Mesendoderm (in vitro differentiated cells): Measurements from ENCODE around the gene CNTRL.
"Not testable (repeated sequence)": the region's sequence is repeated elsewhere in the genome, so short reads cannot be mapped to it uniquely, and the experiment has no call there.

Experiments
- DNase-seq: peaks from one replicate; pipeline ENCODE4 v3.0.0; 2013
- H2AK5ac ChIP-seq: 2 replicates; pipeline ENCODE4 v1.6.1; 2013; ENCODE audit warnings: low read length, inconsistent platforms
- H2BK120ac ChIP-seq: 2 replicates; pipeline ENCODE4 v1.6.1; 2013; ENCODE audit warnings: low read depth, mild to moderate bottlenecking, low read length, moderate library complexity, mixed read lengths
- H2BK15ac ChIP-seq: replicated peaks from 2 replicates; pipeline ENCODE4 v1.6.1; 2013; ENCODE audit warnings: low read depth, mild to moderate bottlenecking, moderate library complexity
- H2BK5ac ChIP-seq: 2 replicates; pipeline ENCODE4 v1.6.1; 2013; ENCODE audit warnings: low read length, inconsistent platforms
- H3K18ac ChIP-seq: 2 replicates; pipeline ENCODE4 v1.6.1; 2013; ENCODE audit warnings: mild to moderate bottlenecking, low read length, mixed read lengths
- H3K23ac ChIP-seq: one replicate; pipeline ENCODE4 v1.6.1; 2013; ENCODE audit warnings: low read length
- H3K27ac ChIP-seq: 2 replicates; pipeline ENCODE4 v1.5.1; 2013; ENCODE audit warnings: low read depth, mild to moderate bottlenecking, inconsistent platforms, low read length, moderate library complexity
- H3K27me3 ChIP-seq: 2 replicates; pipeline ENCODE4 v1.6.1; 2013; ENCODE audit warnings: low read length, control low read depth, mild to moderate bottlenecking, inconsistent platforms; ENCODE audit not compliant: insufficient read depth, poor library complexity
- H3K36me3 ChIP-seq: 2 replicates; pipeline ENCODE4 v1.6.1; 2013; ENCODE audit warnings: low read length, inconsistent platforms; ENCODE audit not compliant: control insufficient read depth, insufficient read depth
- H3K4ac ChIP-seq: one replicate; pipeline ENCODE4 v1.6.1; 2013; ENCODE audit warnings: low read depth, mild to moderate bottlenecking, low read length, moderate library complexity
- H3K4me1 ChIP-seq: 2 replicates; pipeline ENCODE4 v1.6.1; 2013; ENCODE audit warnings: low read depth, low read length, inconsistent platforms; ENCODE audit not compliant: control insufficient read depth
- H3K4me2 ChIP-seq: 2 replicates; pipeline ENCODE4 v1.6.1; 2013; ENCODE audit warnings: low read length
- H3K4me3 ChIP-seq: 2 replicates; pipeline ENCODE4 v1.5.1; 2013; ENCODE audit warnings: mild to moderate bottlenecking, low read length
- H3K56ac ChIP-seq: one replicate; pipeline ENCODE4 v1.6.1; 2013; ENCODE audit warnings: low read length
- H3K79me1 ChIP-seq: 2 replicates; pipeline ENCODE4 v1.6.1; 2013; ENCODE audit warnings: low read length, inconsistent platforms
- H3K79me2 ChIP-seq: 2 replicates; pipeline ENCODE4 v1.6.1; 2013; ENCODE audit warnings: mild to moderate bottlenecking, low read length; ENCODE audit not compliant: control insufficient read depth, insufficient read depth
- H3K9ac ChIP-seq: 2 replicates; pipeline ENCODE4 v1.6.1; 2013; ENCODE audit warnings: low read length, inconsistent platforms
- H4K5ac ChIP-seq: one replicate; pipeline ENCODE4 v1.6.1; 2013; ENCODE audit warnings: low read length
- H4K8ac ChIP-seq: one replicate; pipeline ENCODE4 v1.6.1; 2013; ENCODE audit warnings: low read depth, mild to moderate bottlenecking, control low read depth, low read length, moderate library complexity
- WGBS: extraction: QIAGEN DNeasy Blood & Tissue Kit; methylation state at CpG from one replicate; pipeline ENCODE4 v1.1.7; 2013; ENCODE audit warnings: low lambda C conversion rate, missing lambda C conversion rate; ENCODE audit not compliant: insufficient coverage; ENCODE audit errors: extremely low coverage; 5-methylcytosine and 5-hydroxymethylcytosine counted together

The CNTRL gene

GRCh38 chr9:121034529-121034928 is 40.2 kb upstream of the CNTRL start:
- Histone ChIP-seq H3K4me3 (no peak overlapping the region), H3K4me2 (no peak overlapping the region), H3K4ac (no peak overlapping the region), H3K79me1 (no peaks in the 10 kb centered on the region), H3K23ac (no peak overlapping the region), H2BK5ac (no peak overlapping the region), H2BK120ac (no peak overlapping the region), H3K79me2 (no peaks in the 10 kb centered on the region), H4K5ac (no peak overlapping the region), H3K27me3 (no peaks in the 10 kb centered on the region), H3K4me1 (no peaks in the 10 kb centered on the region), H2AK5ac (no peak overlapping the region), H3K56ac (no peak overlapping the region), H3K27ac (no peak overlapping the region), H3K36me3 (no peaks in the 10 kb centered on the region), H4K8ac (no peak overlapping the region), H3K18ac (no peak overlapping the region), H3K9ac (no peak overlapping the region), H2BK15ac (no peak overlapping the region)
- no peak for DNase-seq
- WGBS, result no CpG with 5 or more reads among the region's 2 CpGs

DNA sequence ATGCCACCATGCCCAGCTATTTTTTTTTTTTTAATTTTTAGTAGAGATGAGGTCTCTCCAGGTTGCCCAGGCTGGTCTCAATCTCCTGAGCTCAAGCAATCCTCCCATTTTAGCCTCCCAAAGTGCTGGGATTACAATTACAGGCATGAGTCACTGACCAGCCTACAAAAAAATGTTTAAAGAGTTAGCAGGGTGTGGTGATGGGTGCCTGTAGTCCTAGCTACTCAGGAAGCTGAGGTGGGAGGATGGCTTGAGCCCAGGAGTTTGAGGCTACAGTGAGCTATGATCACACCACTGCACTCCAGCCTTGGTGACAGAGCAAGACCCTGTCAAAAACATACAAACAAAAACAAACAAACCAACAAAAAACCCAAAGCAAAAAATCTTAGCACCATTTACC is 39.0 kb upstream of the CNTRL start:
- not testable (repeated sequence) for H3K18ac ChIP-seq, H3K27ac ChIP-seq, H3K27me3 ChIP-seq, H3K56ac ChIP-seq, H2BK5ac ChIP-seq, H3K4me2 ChIP-seq, H3K4ac ChIP-seq, H3K4me3 ChIP-seq, H2BK120ac ChIP-seq, H4K5ac ChIP-seq, H2BK15ac ChIP-seq, H3K36me3 ChIP-seq, H3K9ac ChIP-seq, H3K79me1 ChIP-seq, H2AK5ac ChIP-seq, DNase-seq, H4K8ac ChIP-seq, H3K79me2 ChIP-seq, H3K23ac ChIP-seq, H3K4me1 ChIP-seq

DNA sequence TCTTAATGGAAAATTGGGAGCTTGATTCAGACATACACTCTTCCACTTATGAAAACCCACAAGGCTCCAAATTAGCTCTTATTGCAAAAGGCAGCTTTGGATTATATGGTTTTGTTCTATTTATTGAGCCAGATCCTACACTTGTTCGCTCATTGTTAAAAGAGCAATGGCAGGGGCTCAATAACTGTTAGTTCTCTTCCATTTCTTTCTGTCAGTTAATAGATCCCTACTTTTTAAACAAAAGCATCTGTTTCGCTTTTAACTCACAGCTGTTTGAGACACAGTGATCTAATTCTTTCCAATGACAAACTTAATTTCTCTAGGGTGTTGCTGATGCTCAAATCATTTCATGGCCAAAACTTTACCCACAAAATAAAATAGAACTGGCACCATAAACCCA is 36.4 kb upstream of the CNTRL start:
- H3K4me2 ChIP-seq, result no peak overlapping the region
- no peak overlapping the region for H3K18ac ChIP-seq
- no peak overlapping the region for H3K56ac ChIP-seq
- WGBS, result no CpG with 5 or more reads among the region's 2 CpGs
- no peaks in the 10 kb centered on the region for H3K4me1 ChIP-seq
- no peak overlapping the region for H3K27ac ChIP-seq
- no peaks in the 10 kb centered on the region for H3K79me1 ChIP-seq
- no peak overlapping the region for H3K23ac ChIP-seq
- no peak for DNase-seq
- no peaks in the 10 kb centered on the region for H3K36me3 ChIP-seq
- no peaks in the 10 kb centered on the region for H3K79me2 ChIP-seq
- H2BK5ac ChIP-seq, result no peak overlapping the region
- H3K9ac ChIP-seq, result no peak overlapping the region
- no peak overlapping the region for H3K4ac ChIP-seq
- H2BK120ac ChIP-seq, result no peak overlapping the region
- H3K4me3 ChIP-seq, result no peak overlapping the region
- no peak overlapping the region for H4K5ac ChIP-seq
- H2BK15ac ChIP-seq, result no peak overlapping the region
- no peaks in the 10 kb centered on the region for H3K27me3 ChIP-seq
- H4K8ac ChIP-seq, result no peak overlapping the region
- H2AK5ac ChIP-seq, result no peak overlapping the region

- Histone ChIP-seq H2BK15ac (no peak overlapping the region), H3K79me1 (no peaks in the 10 kb centered on the region), H3K79me2 (no peaks in the 10 kb centered on the region), H3K56ac (no peak overlapping the region), H4K8ac (no peak overlapping the region), H3K4me1 (no peaks in the 10 kb centered on the region), H3K18ac (no peak overlapping the region), H3K23ac (no peak overlapping the region), H3K4me2 (no peak overlapping the region), H3K4ac (no peak overlapping the region), H2BK5ac (no peak overlapping the region), H2AK5ac (no peak overlapping the region), H2BK120ac (no peak overlapping the region), H3K27ac (no peak overlapping the region), H3K9ac (no peak overlapping the region), H3K36me3 (no peaks in the 10 kb centered on the region), H3K27me3 (no peaks in the 10 kb centered on the region), H4K5ac (no peak overlapping the region), H3K4me3 (no peak overlapping the region)
- DNase-seq, result no peak
Measured at GRCh38 chr9:121038804-121039203, 36.0 kb upstream of the CNTRL start.

DNA sequence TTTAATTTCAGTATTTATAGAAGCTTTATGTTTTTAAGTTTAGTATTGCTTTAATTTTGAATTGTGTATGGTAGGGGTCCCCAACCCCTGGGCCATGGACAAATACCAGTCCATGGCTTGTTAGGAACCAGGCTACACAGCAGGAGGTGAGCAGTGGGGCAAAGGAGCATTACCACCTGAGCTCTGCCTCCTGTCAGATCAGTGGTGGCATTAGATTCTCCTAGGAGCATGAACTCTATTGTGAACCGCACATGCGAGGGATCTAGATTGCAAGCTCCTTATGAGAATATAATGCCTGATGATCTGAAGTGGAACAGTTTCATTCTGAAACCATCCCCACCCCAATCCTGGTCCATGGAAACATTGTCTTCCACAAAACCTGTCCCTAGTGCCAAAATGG is 26.6 kb upstream of the CNTRL start:
- H3K4me3 ChIP-seq, result no peak overlapping the region
- H4K5ac ChIP-seq, result no peak overlapping the region
- DNase-seq, result no peak
- no peak overlapping the region for H2BK120ac ChIP-seq
- no CpG with 5 or more reads among the region's 2 CpGs for WGBS
- no peak overlapping the region for H3K27ac ChIP-seq
- no peak overlapping the region for H3K4me2 ChIP-seq
- no peaks in the 10 kb centered on the region for H3K79me1 ChIP-seq
- H3K56ac ChIP-seq, result no peak overlapping the region
- no peak overlapping the region for H2BK5ac ChIP-seq
- no peaks in the 10 kb centered on the region for H3K4me1 ChIP-seq
- H3K4ac ChIP-seq, result no peak overlapping the region
- H4K8ac ChIP-seq, result no peak overlapping the region
- no peaks in the 10 kb centered on the region for H3K36me3 ChIP-seq
- no peak overlapping the region for H3K18ac ChIP-seq
- H2AK5ac ChIP-seq, result no peak overlapping the region
- H3K9ac ChIP-seq, result no peak overlapping the region
- H3K23ac ChIP-seq, result no peak overlapping the region
- H3K79me2 ChIP-seq, result no peaks in the 10 kb centered on the region
- H3K27me3 ChIP-seq, result no peaks in the 10 kb centered on the region
- H2BK15ac ChIP-seq, result no peak overlapping the region

GRCh38 chr9:121048618-121049017 is 26.1 kb upstream of the CNTRL start:
- H3K23ac ChIP-seq, result no peak overlapping the region
- no peak overlapping the region for H2AK5ac ChIP-seq
- no peak overlapping the region for H3K4ac ChIP-seq
- H3K79me2 ChIP-seq, result no peaks in the 10 kb centered on the region
- no peak overlapping the region for H2BK5ac ChIP-seq
- H3K9ac ChIP-seq, result no peak overlapping the region
- H2BK120ac ChIP-seq, result no peak overlapping the region
- H2BK15ac ChIP-seq, result no peak overlapping the region
- DNase-seq, result no peak
- no peak overlapping the region for H4K5ac ChIP-seq
- H3K79me1 ChIP-seq, result no peaks in the 10 kb centered on the region
- no peak overlapping the region for H3K18ac ChIP-seq
- H3K27me3 ChIP-seq, result no peaks in the 10 kb centered on the region
- no peaks in the 10 kb centered on the region for H3K4me1 ChIP-seq
- no peak overlapping the region for H3K4me2 ChIP-seq
- no peak overlapping the region for H3K27ac ChIP-seq
- H3K56ac ChIP-seq, result no peak overlapping the region
- H4K8ac ChIP-seq, result no peak overlapping the region
- no peaks in the 10 kb centered on the region for H3K36me3 ChIP-seq
- H3K4me3 ChIP-seq, result no peak overlapping the region
